Measurements from ENCODE around the gene ADGB. TPM values are rescaled to one million over a fixed set of nuclear protein-coding genes. Genes with fewer than 3 reads are reported as not detected.
"Not testable (repeated sequence)": the region's sequence is repeated elsewhere in the genome, so short reads cannot be mapped to it uniquely, and the experiment has no call there.

The ADGB gene
- total RNA-seq, 1 donor from 2014 or later: not detected

- DNase-seq (ENCODE audit: low spot score): no peak
These were observed 221.0 kb downstream of the ADGB start for GRCh38 chr6:146819596-146820320.

GRCh38 chr6:146827216-146827928, 228.6 kb downstream of the ADGB start:
- no peak for DNase-seq (ENCODE audit: low spot score)

GRCh38 chr6:146829792-146830565, 231.2 kb downstream of the ADGB start:
- DNase-seq (ENCODE audit: low spot score): no peak

- DNase-seq (ENCODE audit: low spot score): no peak
These were observed 234.4 kb downstream of the ADGB start for GRCh38 chr6:146833157-146833556.

- no peak for DNase-seq (ENCODE audit: low spot score)
These were observed 241.4 kb downstream of the ADGB start for GRCh38 chr6:146840216-146840615.

GRCh38 chr6:146840641-146841040, 241.9 kb downstream of the ADGB start:
- no peak for DNase-seq (ENCODE audit: low spot score)

GRCh38 chr6:146847426-146847825, 248.7 kb downstream of the ADGB start:
- no peak for DNase-seq (ENCODE audit: low spot score)

- no peak for DNase-seq (ENCODE audit: low spot score)
These were observed 251.6 kb downstream of the ADGB start for GRCh38 chr6:146850238-146850896.

- no peak for DNase-seq (ENCODE audit: low spot score)
These were observed 252.2 kb downstream of the ADGB start for GRCh38 chr6:146850981-146851380.

- no peak for DNase-seq (ENCODE audit: low spot score)
These were observed 253.1 kb downstream of the ADGB start for GRCh38 chr6:146851837-146852236.

- DNase-seq (ENCODE audit: low spot score): not testable (repeated sequence)
These were observed 255.9 kb downstream of the ADGB start for GRCh38 chr6:146854521-146855255.

GRCh38 chr6:146855889-146856288, 257.1 kb downstream of the ADGB start:
- DNase-seq (ENCODE audit: low spot score): no peak

GRCh38 chr6:146856296-146856695, 257.5 kb downstream of the ADGB start:
- DNase-seq (ENCODE audit: low spot score): no peak

- peak; percentile 87 for DNase-seq (ENCODE audit: low spot score)
These were observed 258.6 kb downstream of the ADGB start for GRCh38 chr6:146857180-146857979.

- no peak for DNase-seq (ENCODE audit: low spot score)
These were observed 259.2 kb downstream of the ADGB start for GRCh38 chr6:146857980-146858347.

GRCh38 chr6:146859206-146859605, 260.4 kb downstream of the ADGB start:
- DNase-seq (ENCODE audit: low spot score): no peak

- DNase-seq (ENCODE audit: low spot score): no peak
These were observed 261.2 kb downstream of the ADGB start for GRCh38 chr6:146859795-146860495.

GRCh38 chr6:146860583-146860982, 261.8 kb downstream of the ADGB start:
- DNase-seq (ENCODE audit: low spot score): no peak

- DNase-seq (ENCODE audit: low spot score): no peak
These were observed 262.3 kb downstream of the ADGB start for GRCh38 chr6:146861029-146861563.

GRCh38 chr6:146861716-146862115, 262.9 kb downstream of the ADGB start:
- no peak for DNase-seq (ENCODE audit: low spot score)

Measured in ureter (tissue), 1 donor.